KMS-11 (cell line): ENCODE results near the gene IFIT5.

Source experiments
- H2AFZ ChIP-seq: fragments of 200-600 bp; sonication (generic); 2 replicates; pipeline ENCODE4 v1.6.1; 2016; ENCODE audit warnings: antibody characterized with exemption, mixed run types, low read depth
- H3K27ac ChIP-seq: fragments of 200-600 bp; sonication (generic); 2 replicates; pipeline ENCODE4 v1.6.1; 2016; ENCODE audit warnings: mild to moderate bottlenecking, mixed run types
- H3K27me3 ChIP-seq: fragments of 200-600 bp; sonication (generic); 2 replicates; pipeline ENCODE4 v1.6.1; 2017; ENCODE audit warnings: mild to moderate bottlenecking, low read depth, mixed run types, moderate library complexity; ENCODE audit not compliant: insufficient read depth
- H3K36me3 ChIP-seq: fragments of 200-600 bp; sonication (generic); 2 replicates; pipeline ENCODE4 v1.6.1; 2017; ENCODE audit warnings: mild to moderate bottlenecking, mixed run types; ENCODE audit not compliant: insufficient read depth
- H3K4me1 ChIP-seq: fragments of 200-600 bp; sonication (generic); 2 replicates; pipeline ENCODE4 v1.6.1; 2016; ENCODE audit warnings: mild to moderate bottlenecking, low read depth, mixed run types; ENCODE audit not compliant: poor library complexity, severe bottlenecking
- H3K4me2 ChIP-seq: fragments of 200-600 bp; sonication (generic); 2 replicates; pipeline ENCODE4 v1.7.0; 2016; ENCODE audit warnings: mild to moderate bottlenecking, mixed run types
- H3K4me3 ChIP-seq: fragments of 200-600 bp; sonication (generic); IDR thresholded peaks from 2 replicates; pipeline ENCODE4 v1.6.1; 2017; ENCODE audit warnings: low read depth, low read length, mixed read lengths; ENCODE audit not compliant: insufficient read depth
- H3K79me2 ChIP-seq: fragments of 200-600 bp; sonication (generic); 2 replicates; pipeline ENCODE4 v1.6.1; 2016; ENCODE audit warnings: low read depth, mixed run types; ENCODE audit not compliant: insufficient read depth
- H3K9ac ChIP-seq: fragments of 200-600 bp; sonication (generic); 2 replicates; pipeline ENCODE4 v1.6.1; 2016; ENCODE audit warnings: mild to moderate bottlenecking, mixed run types
- H4K20me1 ChIP-seq: fragments of 200-600 bp; sonication (generic); 2 replicates; pipeline ENCODE4 v1.6.1; 2016; ENCODE audit warnings: mild to moderate bottlenecking, mixed run types; ENCODE audit not compliant: insufficient read depth
- CTCF ChIP-seq: fragments of 200-600 bp; sonication (generic); conservative IDR thresholded peaks from 2 replicates; pipeline ENCODE4 v1.6.1; 2017; ENCODE audit warnings: low read depth, mild to moderate bottlenecking, antibody characterized with exemption, low read length, moderate library complexity, mixed read lengths

Gene IFIT5

DNA sequence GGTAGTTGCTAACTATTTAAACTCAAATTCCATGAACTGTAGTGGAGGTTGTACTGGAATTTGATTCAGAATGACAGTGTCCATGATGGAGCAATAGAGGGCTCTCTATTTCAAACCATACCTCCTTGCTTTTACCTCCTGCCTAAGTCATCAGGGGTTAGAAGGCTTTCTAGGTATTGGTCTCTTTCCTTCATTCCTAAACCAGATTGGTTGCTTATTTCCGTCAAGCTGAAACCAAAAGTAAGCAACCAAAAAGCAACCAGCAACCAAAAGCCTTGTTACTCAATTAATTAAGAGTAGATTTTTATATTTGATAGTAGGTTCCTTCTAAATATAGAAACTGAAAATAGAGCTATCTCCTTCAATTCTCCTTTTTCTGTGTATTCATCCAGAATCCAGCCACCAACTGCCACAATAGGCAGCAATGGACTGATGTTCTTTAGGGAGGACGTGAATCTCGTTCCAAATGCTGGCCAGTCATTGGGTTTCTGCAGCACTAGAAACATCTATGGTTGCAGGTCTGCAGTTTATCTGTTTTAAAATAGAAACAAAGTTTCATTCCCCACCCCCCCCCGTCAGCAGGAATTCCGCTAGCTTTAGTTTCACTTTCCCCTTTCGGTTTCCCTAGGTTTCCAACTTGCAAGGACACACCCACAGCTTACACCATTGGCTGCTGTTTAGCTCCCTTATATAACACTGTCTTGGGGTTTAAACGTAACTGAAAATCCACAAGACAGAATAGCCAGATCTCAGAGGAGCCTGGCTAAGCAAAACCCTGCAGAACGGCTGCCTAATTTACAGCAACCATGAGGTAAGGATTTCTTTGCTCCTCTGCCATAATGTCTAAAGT, 22.2 kb upstream of the IFIT5 start, which contains the start of gene IFIT1:
Gene IFIT1 (plus strand): TSS at position 717 of the 850 bp plus-strand sequence. CDS start 90 bp downstream, at position 807.
- Histone ChIP-seq H3K27ac (peak within 1 kb of the TSS; percentile 47; the same call in 1 of the 2 replicates), H3K4me3 (no peak within 1 kb of the TSS), H4K20me1 (no peaks in the 10 kb centered on the region), H3K27me3 (no peaks in the 10 kb centered on the region), H3K79me2 (no peaks in the 10 kb centered on the region), H2AFZ (0 out of 2 replicates have a peak within 1 kb of the TSS, but pooled peaks have one; percentile 14), H3K9ac (no peak within 1 kb of the TSS; the same call in 1 of the 2 replicates), H3K4me2 (peak within 1 kb of the TSS; percentile 67), H3K36me3 (no peaks in the 10 kb centered on the region), H3K4me1 (peaks cover 55% of the 10 kb centered on the region)
- no peak for TF ChIP-seq CTCF

GRCh38 chr10:89392974-89393373, 21.4 kb upstream of the IFIT5 start:
- peaks cover 55% of the 10 kb centered on the region for H3K4me1 ChIP-seq
- no peaks in the 10 kb centered on the region for H3K36me3 ChIP-seq
- peak overlapping the region; percentile 67 for H3K4me2 ChIP-seq
- H3K27me3 ChIP-seq = no peaks in the 10 kb centered on the region
- no peaks in the 10 kb centered on the region for H3K79me2 ChIP-seq
- peak overlapping the region; percentile 47; the same call in 1 of the 2 replicates for H3K27ac ChIP-seq
- no peak for TF ChIP-seq CTCF
- no peak overlapping the region for H2AFZ ChIP-seq
- no peak overlapping the region for H3K4me3 ChIP-seq
- no peak overlapping the region; the same call in 1 of the 2 replicates for H3K9ac ChIP-seq
- no peaks in the 10 kb centered on the region for H4K20me1 ChIP-seq

DNA sequence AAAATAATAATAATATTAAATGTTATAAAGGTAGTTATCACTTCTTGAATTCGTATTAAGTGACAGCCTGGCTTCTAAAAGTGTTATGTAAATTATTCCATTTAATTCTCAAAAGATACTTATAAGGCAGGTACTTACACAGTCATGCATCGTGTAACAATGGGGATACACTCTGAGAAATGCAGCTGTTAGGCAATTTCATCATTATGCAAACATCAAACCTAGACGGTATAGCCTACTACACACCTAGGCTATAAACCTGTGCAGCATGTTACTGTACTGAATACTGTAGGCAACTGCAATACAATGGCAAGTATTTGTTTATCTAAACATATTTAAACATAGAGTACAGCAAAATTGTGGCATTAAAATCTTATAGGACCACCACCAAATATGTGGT, 20.5 kb upstream of the IFIT5 start:
- TF ChIP-seq CTCF = no peak
- Histone ChIP-seq H3K27me3 (no peaks in the 10 kb centered on the region), H2AFZ (no peak overlapping the region), H3K4me2 (peak overlapping the region; percentile 67; the same call in 1 of the 2 replicates), H3K9ac (no peak overlapping the region), H3K27ac (no peak overlapping the region), H3K36me3 (no peaks in the 10 kb centered on the region), H3K4me1 (peaks cover 49% of the 10 kb centered on the region), H3K4me3 (no peak overlapping the region), H4K20me1 (no peaks in the 10 kb centered on the region), H3K79me2 (no peaks in the 10 kb centered on the region)

GRCh38 chr10:89395141-89395540, 19.2 kb upstream of the IFIT5 start:
- H3K4me3 ChIP-seq = no peak overlapping the region
- H3K4me1 ChIP-seq = peaks cover 40% of the 10 kb centered on the region
- H4K20me1 ChIP-seq = no peaks in the 10 kb centered on the region
- TF ChIP-seq CTCF = no peak
- H2AFZ ChIP-seq = no peak overlapping the region
- no peaks in the 10 kb centered on the region for H3K27me3 ChIP-seq
- no peaks in the 10 kb centered on the region for H3K79me2 ChIP-seq
- no peaks in the 10 kb centered on the region for H3K36me3 ChIP-seq
- no peak overlapping the region for H3K9ac ChIP-seq
- H3K4me2 ChIP-seq = no peak overlapping the region
- H3K27ac ChIP-seq = no peak overlapping the region
